NCI-H524 treated with DMSO at 0.1 percent for 48 hours (cell line): ENCODE data around the gene ZNF189.
A peak's percentile ranks its signal among the peaks of the same experiment; 100 is the strongest.
"Not testable (repeated sequence)": the region's sequence is repeated elsewhere in the genome, so short reads cannot be mapped to it uniquely, and the experiment has no call there.

Experiments
- DNase-seq: peaks from one replicate; lab custom pipeline; 2025; lab: John Stamatoyannopoulos, UW

ZNF189 gene

DNA sequence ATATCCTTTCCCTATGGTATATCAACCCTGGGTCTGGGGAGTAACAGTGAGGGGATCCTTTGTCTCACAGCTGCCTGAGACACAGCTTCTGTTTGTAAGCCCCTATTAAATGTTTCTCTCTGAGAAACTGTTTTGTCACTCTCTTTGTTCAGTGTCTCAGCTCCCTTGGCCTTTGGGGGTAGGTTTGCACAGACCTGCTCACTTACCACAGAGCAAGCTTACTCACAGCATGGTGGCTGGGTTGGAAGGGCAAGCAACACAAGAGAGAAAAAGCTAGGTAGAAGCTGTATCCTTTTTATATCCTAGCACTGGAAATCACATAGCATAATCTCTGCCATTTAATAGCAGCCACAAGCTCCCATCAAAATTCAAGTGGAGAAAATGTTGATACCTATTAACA lies 18.4 kb upstream of the ZNF189 start:
- DNase-seq: no peak

DNA sequence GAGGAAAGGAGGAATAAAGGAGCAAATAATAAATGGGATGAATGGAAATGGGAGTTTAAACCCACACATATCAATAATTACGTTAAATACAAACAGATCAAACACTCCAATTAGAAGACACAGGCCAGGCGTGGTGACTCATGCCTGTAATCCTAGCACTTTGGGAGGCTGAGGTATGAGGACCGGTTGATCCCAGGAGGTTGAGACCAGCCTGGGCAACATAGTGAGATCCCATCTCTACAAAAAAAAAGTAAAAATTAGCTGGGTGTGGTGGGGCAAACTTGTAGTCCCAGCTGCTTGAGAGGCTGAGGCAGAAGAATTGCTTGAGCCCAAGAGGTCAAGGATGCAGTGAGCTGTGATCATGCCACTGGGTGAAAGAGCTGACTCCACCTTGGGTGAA lies 17.5 kb upstream of the ZNF189 start:
- DNase-seq: no peak

DNA sequence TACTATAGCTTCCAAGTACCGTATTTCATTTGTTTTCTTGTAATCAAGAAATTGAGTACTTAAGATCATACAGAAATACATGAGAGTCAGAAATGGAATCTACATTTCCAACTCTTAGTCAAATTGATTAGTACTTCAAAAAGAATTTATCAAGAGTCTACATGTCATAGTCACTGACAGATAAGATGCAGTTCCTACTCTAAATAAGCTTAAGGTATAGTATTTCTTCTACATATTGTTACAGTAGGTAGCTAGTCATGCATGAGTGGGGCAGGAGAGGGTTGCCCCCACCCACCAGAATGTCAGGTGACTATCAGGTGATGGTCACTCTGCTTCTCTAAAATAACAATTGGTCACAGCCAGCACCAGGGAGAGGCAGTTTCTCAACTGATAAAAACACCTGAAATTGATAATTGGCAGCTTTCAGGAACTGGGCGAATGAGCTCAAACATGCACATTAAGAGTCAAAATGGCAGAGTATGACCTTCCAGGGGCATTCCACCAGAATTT lies 16.8 kb upstream of the ZNF189 start:
- DNase-seq: no peak

DNA sequence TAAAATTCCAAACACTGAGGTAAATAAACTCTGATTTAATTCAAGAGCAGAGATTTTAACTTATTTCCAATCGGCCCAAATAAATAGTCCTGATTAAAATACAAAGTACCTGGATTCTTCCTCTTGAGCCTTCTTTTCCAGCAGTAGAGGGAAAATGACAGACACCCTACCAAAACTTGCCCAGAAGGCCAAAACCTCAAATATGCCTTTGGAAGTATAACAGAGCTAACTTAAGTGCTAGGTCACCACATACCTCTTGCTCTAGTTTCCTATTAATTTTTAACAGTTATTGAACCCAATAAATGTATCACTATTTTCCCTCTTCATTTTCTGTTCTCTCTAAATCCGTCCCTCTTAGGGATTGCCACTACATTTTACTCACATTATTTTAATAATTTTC lies 15.3 kb upstream of the ZNF189 start:
- DNase-seq: no peak

DNA sequence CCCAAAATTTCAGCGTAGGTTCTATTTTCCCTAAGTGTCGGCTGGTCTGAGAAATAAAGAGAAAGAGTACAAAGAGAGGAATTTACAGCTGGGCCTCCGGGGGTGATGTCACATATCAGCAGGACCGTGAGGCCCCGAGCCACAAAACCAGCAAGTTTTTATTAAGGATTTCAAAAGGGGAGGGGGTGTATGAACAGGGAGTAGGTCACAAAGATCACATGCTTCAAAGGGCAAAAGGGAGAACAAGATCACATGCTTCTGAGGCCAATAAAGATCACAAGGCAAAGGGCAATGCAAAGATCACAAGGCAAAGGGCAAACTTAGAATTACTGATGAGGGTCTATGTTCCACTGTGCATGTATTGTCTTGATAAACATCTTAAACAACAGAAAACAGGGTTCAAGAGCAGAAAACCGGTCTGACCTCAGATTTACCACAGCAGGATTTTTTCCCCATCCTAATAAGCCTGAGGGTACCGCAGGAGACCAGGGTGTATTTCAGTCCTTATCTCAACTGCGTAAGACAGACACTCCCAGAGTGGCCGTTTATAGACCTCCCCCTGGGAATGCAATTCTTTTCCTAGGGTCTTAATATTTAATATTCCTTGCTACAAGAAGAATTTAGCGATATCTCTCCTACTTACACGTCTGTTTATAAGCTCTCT lies 13.6 kb upstream of the ZNF189 start, which contains the start of gene BAAT:
Gene BAAT, minus strand, starts transcription at position 134 of the 664 bp plus-strand sequence. CDS start 13,602 bp downstream, outside the sequence.
- not testable (repeated sequence) for DNase-seq

DNA sequence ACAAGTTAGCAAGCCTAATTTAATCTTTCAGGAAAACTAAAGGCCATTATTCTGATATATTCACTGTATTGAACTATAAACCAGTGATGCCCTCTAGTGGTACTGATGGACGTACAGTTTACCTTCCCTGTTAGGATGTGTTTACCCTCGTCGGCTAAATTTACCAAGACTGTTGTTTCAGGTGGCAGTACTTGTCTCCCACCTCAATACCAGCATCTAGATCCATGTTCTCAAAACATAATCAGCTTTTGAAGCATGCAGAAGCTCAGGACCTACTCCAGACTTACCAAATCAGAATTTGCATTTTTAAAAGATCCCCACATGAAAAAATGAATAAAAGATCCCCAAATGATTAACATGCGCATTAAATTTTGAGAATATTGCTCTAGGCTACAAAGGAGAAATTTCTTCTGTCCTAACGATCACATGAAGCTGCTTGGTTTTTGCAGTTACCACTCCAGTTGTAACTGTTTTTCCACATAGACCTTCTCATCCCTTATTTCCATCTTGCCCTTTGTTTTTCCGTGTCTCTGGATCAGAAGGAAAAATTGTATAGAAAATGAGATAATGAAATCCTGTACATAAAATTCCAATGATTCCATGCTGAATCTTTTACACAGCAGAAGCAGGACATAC lies 10.7 kb upstream of the ZNF189 start:
- DNase-seq: peak; percentile 33

DNA sequence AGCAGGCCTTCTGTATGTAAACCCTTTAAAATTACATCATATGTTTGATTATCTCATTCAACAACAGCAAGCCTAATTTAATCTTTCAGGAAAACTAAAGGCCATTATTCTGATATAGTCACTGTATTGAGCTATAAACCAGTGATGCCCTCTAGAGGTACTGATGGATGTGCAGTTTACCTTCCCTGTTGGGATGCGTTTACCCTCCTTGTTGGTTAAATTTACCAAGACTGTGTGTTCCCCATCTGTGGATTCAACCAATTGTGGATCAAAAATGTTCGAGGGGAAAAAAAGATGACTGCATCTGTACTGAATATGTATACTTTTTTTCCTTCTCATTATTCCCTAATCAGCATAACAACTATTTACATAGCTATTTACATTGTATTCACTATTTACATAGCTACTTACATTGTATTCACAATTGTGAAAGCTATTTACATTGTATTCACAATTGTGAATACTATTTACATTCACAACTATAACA lies 10.1 kb upstream of the ZNF189 start:
- DNase-seq: no peak

DNA sequence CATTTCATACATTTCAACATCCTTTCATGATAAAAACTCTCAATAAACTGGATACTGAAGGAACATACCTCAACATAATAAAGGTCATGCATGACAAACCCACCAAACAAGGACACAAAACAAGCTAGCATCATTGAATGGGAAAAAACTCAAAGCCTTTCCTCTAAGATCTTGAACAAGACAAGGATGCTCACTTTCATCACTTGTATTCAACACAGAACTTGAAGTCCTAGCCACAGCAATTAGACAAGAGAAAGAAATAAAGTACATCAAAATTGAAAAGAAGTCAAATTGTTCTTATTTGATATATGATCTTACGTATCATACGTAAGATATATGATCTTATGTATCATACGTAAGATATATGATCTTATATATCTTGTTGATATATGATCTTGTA lies 5.5 kb upstream of the ZNF189 start:
- no peak for DNase-seq

DNA sequence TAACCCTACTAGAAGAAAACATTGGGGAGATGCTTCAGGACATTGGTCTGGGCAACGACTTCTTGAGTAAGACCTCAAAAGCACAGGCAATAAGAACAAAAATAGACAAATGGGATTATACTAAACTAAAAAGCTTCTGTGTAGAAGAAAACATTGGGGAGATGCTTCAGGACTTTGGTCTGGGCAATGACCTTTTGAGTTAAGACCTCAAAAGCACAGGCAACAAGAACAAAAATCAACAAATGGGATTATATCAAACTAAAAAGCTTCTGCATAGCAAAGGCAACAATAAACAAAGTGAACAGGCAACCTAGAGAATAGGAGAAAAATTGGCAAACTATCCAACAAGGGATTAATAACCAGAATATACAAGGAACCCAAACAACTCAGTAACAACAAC lies 4.0 kb upstream of the ZNF189 start:
- DNase-seq: no peak

DNA sequence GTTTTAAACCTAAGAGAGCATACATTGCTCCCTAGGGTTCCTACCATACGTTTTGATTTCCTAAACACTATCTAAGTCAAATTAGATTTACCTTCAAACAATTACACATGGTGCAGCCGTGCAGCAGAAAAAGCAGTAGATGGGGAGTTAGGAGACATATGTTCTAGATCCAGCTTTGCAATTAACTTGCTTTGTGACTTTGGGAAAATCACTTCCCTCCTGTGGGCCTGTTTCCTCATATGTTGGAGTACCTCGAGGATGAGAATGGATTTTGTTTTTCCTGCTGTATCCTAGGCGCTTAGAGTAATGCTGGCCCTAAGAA lies 944 bp upstream of the ZNF189 start:
- DNase-seq: no peak

DNA sequence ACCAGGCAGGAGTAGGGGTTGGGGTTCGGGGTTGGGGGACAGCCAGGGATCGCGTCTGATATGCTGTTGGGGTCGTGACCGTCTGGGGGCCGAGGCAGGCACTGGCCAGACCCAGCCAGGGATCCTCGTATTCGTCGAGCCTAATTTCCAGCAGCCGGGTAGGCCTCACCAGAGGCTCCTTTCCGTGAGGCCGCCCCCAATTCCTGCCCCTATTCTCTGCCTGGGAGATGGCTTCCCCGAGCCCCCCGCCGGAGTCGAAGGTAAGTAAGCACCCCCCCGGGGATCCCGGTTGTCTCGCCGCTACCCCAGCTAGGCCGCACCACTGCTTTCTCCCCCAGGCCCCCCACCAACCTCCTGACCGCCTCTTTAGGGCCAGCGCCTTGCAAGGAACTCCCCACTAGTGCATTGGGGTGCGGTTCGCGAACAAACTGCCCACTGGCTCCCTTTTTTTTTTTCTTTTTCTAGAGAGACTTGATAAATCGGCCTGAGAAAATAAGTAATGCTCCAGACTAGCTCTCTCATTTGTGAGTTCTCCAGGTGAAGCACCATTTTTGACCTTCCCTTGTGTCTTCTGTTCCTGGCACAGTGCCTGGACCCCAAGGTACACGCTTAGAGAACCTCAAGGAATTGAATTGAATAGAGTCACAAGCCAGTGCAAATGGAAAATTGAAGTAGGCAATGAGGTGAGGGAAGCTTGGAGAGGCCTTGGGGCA lies 435 bp downstream of the ZNF189 start:
- DNase-seq: no peak

DNA sequence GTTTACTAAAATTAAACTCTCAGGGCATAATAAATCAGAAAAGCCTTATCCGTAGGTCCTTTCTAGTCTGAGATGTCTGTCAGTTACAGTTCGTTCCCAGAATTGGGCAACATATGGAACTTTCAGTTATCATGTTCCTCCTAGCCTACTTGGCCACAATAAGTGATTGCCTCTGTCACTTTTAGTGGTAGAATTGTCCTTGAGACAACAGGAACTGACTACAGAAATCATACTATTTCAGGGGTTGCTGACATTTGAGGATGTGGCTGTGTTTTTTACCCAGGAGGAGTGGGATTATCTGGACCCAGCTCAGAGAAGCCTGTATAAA lies 956 bp downstream of the ZNF189 start:
- DNase-seq: no peak

DNA sequence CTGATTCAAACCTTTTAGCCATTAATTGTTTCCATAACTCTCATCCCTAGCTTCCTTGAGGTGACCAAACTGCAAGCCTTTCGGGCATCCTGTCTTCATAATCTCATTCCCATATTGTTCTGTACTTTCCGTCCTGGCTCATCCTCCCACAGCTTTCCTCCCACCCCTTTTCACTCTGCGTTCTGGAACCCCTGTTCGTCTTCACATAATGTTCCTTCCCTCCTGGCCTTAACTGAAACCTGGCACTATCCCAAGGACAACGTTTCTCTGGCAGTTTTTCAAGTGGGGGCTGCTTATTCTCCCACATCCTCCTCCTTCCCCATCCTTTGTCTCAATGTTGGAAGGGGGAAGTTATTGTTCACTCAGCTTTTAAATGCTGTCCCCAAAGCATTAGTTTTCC lies 1.5 kb downstream of the ZNF189 start:
- no peak for DNase-seq

DNA sequence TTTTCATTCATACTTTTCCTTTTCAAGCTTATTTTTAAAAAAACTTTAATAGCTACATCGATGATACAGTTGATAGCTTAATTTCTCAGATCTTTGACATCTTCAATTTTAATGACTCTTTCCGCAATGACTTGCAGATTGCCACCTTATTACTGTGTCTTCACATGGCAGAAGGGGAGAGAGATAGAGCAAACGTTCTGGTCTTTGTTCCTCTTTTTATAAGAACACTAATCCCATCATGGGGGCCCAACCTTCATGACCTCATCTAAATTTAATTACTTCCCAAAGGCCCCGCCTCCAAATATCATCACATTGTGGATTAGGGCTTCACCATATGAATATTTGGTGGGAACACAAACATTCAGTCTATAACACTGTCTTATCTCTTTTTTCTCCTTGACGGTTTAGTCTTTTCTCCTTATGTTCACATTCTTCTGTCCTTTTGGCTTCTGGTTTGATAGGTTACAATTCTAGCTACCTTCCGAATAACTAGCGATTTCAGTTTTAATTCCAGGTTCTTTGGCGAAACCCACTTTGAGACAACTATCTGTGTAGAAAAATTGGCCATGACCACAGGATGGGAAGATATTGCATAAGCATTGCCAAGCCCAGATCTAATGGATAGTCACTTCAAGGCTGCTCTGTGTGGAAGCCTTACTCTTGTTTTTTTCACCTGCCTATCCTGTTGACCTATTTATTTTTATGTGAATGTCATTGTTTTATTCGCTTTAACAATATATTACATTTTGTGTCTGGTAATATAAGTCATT lies 5.0 kb downstream of the ZNF189 start:
- DNase-seq: no peak

DNA sequence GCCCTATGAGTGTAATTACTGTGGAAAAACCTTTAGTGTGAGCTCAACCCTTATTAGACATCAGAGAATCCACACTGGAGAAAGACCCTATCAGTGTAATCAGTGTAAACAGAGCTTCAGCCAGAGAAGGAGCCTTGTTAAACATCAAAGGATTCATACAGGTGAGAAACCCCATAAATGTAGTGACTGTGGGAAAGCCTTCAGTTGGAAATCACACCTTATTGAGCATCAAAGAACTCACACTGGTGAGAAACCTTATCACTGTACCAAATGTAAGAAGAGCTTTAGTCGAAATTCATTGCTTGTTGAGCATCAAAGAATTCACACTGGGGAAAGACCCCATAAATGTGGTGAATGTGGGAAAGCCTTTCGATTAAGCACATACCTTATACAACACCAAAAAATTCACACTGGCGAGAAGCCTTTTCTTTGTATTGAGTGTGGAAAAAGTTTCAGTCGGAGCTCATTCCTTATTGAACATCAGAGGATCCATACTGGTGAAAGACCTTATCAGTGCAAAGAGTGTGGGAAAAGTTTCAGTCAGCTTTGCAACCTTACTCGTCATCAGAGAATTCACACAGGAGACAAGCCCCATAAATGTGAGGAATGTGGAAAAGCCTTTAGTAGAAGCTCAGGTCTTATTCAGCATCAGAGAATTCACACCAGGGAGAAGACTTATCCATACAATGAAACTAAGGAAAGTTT lies 9.9 kb downstream of the ZNF189 start:
- no peak for DNase-seq

DNA sequence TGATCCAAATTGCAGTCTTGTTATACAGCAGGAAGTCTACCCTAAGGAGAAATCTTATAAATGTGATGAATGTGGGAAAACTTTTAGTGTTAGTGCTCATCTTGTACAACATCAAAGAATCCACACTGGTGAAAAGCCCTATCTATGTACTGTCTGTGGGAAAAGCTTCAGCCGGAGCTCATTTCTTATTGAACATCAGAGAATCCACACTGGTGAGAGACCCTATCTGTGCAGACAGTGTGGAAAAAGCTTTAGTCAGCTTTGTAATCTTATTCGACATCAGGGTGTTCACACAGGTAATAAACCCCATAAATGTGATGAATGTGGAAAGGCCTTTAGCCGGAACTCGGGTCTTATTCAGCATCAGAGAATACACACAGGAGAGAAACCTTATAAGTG lies 10.4 kb downstream of the ZNF189 start:
- no peak for DNase-seq

DNA sequence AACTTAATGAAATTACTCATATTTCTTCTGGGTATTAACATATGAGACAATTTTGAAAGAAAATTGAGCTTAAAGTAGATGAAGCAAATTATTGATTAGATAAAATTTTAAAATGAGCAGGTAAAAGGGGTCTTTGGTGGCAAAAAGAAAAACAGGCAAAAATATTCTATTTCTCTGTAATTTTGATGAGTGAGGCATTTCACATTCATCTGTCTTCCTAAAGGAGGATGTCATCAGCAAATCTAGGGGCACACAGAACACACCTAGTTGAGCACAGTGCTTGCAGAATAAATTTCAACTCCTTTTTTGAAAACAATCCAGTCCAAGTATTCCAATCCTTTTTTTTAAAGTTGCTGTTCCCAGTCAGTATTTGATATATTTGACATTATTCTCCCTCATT lies 16.2 kb downstream of the ZNF189 start:
- DNase-seq: no peak

DNA sequence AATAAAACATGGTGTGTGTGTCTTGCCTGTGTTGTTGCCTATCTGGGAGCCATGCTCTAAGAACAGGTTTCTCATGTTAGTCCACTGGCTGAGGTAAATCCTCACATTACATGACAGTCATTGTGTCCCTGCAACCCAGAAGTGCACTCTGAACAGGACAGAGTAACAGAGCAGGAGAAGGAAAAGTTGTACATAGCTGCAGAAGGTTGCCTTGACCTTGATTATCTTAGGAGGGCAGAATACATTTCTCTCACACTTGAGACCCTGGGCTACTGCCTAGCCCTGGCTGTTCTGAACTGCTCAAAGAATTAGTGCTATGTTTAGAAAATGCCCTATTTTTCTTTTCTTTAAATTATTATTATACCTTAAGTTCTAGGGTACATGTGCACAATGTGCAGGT lies 16.9 kb downstream of the ZNF189 start:
- no peak for DNase-seq

DNA sequence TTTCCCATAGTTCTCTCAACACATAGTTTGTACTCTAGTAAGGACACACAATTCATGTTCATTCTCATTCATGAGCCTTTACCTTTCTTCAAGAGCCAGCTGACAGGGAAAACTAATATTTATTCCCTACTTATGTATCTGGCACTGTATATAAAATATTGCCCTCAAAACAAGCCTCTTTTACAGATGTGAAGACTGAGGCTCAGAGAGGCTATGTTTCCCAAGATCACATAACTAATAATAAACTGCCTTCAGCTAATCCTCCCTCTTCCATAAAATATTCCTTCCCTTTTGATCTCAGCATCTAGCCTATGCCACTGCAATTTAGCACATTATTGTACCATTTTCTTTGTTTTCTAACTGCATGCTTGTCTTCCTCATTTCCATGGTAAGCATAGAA lies 18.7 kb downstream of the ZNF189 start:
- DNase-seq: no peak

DNA sequence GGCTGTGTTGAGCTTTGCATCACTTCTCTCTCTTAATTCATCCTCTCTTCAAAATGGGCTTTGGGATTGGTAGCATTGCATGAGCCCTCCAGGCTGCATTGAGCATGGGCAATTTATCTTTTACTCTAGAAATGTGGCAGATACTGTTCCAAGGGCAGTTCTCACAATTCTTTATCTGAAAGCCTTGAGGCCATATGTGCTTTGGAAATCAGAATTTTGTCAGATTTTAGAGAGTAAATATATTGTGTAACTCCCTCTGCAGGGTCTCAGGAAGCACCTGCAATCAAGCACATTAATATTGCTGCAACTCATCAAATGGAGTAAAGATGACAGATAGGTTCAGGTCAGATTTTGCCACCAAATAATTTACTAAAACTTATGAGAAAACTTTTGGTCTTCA lies 19.3 kb downstream of the ZNF189 start:
- no peak for DNase-seq

DNA sequence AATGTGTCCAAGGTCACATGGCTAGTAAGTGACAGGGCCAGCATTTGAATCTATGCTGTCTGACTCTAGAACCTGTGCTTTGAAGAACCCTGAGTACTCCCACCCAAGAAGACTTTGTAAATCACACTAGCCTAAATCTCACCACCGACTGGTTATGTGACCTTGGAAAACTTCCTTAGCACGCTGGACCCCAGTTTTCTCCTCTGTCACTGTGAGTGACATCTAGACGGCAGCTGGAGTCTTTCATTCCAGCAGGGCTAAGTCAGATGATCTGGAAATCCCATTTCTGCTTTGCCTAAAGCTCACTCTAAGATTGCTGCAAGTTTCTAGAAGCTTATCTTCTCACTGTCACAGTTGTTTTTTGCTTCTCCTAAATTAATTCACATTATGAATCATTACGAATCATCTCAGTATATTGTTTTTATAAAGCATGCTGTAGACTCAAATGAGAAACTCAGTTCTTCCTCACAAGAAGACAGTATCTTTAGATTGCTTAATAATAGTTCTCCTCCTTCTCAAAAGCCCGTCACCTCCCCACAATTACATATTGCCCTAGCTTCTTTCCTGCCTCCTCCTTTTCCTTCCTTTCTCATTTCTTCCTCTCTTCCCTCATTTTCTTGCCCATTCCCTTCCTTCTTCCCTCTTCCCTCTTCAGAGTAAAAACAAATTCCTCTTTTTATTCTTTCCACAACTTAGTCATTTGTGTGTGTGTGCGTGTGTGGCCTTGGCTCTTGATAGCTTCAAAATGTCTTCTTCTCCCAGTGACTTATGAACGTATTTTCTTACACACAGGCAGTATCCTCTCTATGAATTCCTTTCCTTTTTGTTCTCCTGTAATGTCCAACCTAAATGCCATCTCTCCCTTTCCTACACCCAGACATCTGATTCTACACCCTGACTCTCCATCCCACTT lies 20.1 kb downstream of the ZNF189 start:
- DNase-seq: no peak
